ENCODE data around the gene GON4L. TPM values are rescaled to one million over a fixed set of nuclear protein-coding genes. Genes with fewer than 3 reads are reported as not detected.

Gene GON4L
- total and polyA plus RNA-seq, 2 experiments from 2014 or later, result 45.2 to 93.1 TPM

- TF ChIP-seq CTCF (conservative IDR thresholded peaks at IDR 0.05; ENCODE audit: low read depth in 2 of 2) (no peak), ZNF114 (CRISPR knock-in tag; IDR thresholded peaks at IDR 0.05) (no peak), JUNB (IDR thresholded peaks at IDR 0.05; ENCODE audit: unreplicated experiment) (no peak), ZNF462 (CRISPR knock-in tag; IDR thresholded peaks at IDR 0.05) (no peak), STAT1 (IDR thresholded peaks at IDR 0.05; ENCODE audit: unreplicated experiment) (no peak), EZH2 (IDR thresholded peaks at IDR 0.05; ENCODE audit: low read depth, unreplicated experiment) (no peak)
Measured at GRCh38 chr1:155844860-155845421, 12.1 kb downstream of the GON4L start (continued).

GRCh38 chr1:155840386-155840785, 16.6 kb downstream of the GON4L start:
- H3K4me1 ChIP-seq (ENCODE audit: insufficient read depth), result no peaks in the 10 kb centered on the region
- no peaks in the 10 kb centered on the region; the same call in 2 of the 3 replicates for H3K9me3 Mint-ChIP-seq
- H3K4me1 Mint-ChIP-seq, result no peaks in the 10 kb centered on the region; the same call in 2 of the 3 replicates
- ATAC-seq (no peak), DNase-seq (ENCODE audit: low spot score) (no peak)
- H3K4me2 ChIP-seq, result no peak overlapping the region
- no peak for TF ChIP-seq POLR2AphosphoS5 (IDR thresholded peaks at IDR 0.05; ENCODE audit: low read depth)
- peaks cover 10% of the 10 kb centered on the region for H3K36me3 ChIP-seq (ENCODE audit: insufficient read depth)
- no peak overlapping the region for H3K27ac Mint-ChIP-seq
- H3K27me3 ChIP-seq (ENCODE audit: insufficient read depth), result no peaks in the 10 kb centered on the region
- no peak overlapping the region for H3K4me3 ChIP-seq
- no peak overlapping the region for H3K4me3 Mint-ChIP-seq
- peaks cover 89% of the 10 kb centered on the region for H3K79me2 ChIP-seq (replicated peaks; ENCODE audit: insufficient read depth)
- H3K9me2 ChIP-seq (ENCODE audit: insufficient read depth), result no peaks in the 10 kb centered on the region
- H3K27ac ChIP-seq (ENCODE audit: low read depth), result no peak overlapping the region
- no peak overlapping the region for H2AFZ ChIP-seq
- peaks cover 27% of the 10 kb centered on the region for H4K20me1 ChIP-seq (replicated peaks; ENCODE audit: insufficient read depth)
- H3K36me3 Mint-ChIP-seq (ENCODE audit: low read depth), result peaks cover 29% of the 10 kb centered on the region
- peaks cover 2% of the 10 kb centered on the region for H3K27me3 Mint-ChIP-seq (ENCODE audit: insufficient read depth, low read depth, poor library complexity)
- peaks cover 3% of the 10 kb centered on the region; the same call in 1 of the 2 replicates for H3F3A ChIP-seq (replicated peaks; ENCODE audit: low read depth)
